K562 (cell line): ENCODE results near the gene FRAT2. TPM values are rescaled to one million over a fixed set of nuclear protein-coding genes. Genes with fewer than 3 reads are reported as not detected.

Source experiments
- BRD4 ChIP-seq: fragments of 200-600 bp; sonication (generic); IDR thresholded peaks from 2 replicates; pipeline ENCODE4 v1.6.1; 2017; ENCODE audit warnings: inconsistent platforms
- BRD9 ChIP-seq: fragments of 450-650 bp; IDR thresholded peaks from 2 replicates; pipeline ENCODE4 v1.6.1; 2018; ENCODE audit warnings: low read depth; ENCODE audit not compliant: partially characterized antibody
- CBX1 ChIP-seq: sonication (generic); IDR thresholded peaks from 2 replicates; pipeline ENCODE4 v1.6.1; 2016; ENCODE audit warnings: antibody characterized with exemption, low read depth, mild to moderate bottlenecking
- FOS ChIP-seq: IDR thresholded peaks from 3 replicates; pipeline ENCODE4 v1.6.1; 2011; ENCODE audit not compliant: insufficient read length; ENCODE audit errors: extremely low read depth
- KAT8 ChIP-seq: fragments of 450-650 bp; IDR thresholded peaks from 2 replicates; pipeline ENCODE4 v1.6.1; 2016; ENCODE audit warnings: low read depth, mild to moderate bottlenecking
- MIER1 ChIP-seq: fragments of 450-650 bp; IDR thresholded peaks from 2 replicates; pipeline ENCODE4 v1.6.1; 2016; ENCODE audit warnings: antibody characterized with exemption, mild to moderate bottlenecking, low read depth
- RBM14 ChIP-seq: fragments of 200-400 bp; formaldehyde crosslinking; IDR thresholded peaks from 2 replicates; pipeline ENCODE4 v1.6.1; 2018; ENCODE audit warnings: low read depth, mild to moderate bottlenecking, low read length, moderate library complexity, borderline replicate concordance; ENCODE audit not compliant: insufficient read depth
- SETDB1 ChIP-seq: IDR thresholded peaks from one replicate; pipeline ENCODE4 v1.6.1; 2012; ENCODE audit warnings: low read length, control low read depth, inconsistent platforms
- U2AF2 ChIP-seq: fragments of 200-400 bp; formaldehyde crosslinking; optimal IDR thresholded peaks from 2 replicates; pipeline ENCODE3; 2017; ENCODE audit warnings: low read depth, mild to moderate bottlenecking, low read length
- ZNF224 ChIP-seq: sonication (generic); formaldehyde crosslinking; IDR thresholded peaks from 2 replicates; pipeline ENCODE4 v1.8.0; 2022; ENCODE audit warnings: mild to moderate bottlenecking, missing genetic modification reagents
- ZNF232 ChIP-seq: sonication (generic); formaldehyde crosslinking; IDR thresholded peaks from 2 replicates; pipeline ENCODE4 v1.8.0; 2022; ENCODE audit warnings: mild to moderate bottlenecking, missing genetic modification reagents
- ZNF263 ChIP-seq: sonication (generic); formaldehyde crosslinking; IDR thresholded peaks from 2 replicates; pipeline ENCODE4 v1.8.0; 2022; ENCODE audit warnings: mild to moderate bottlenecking, missing genetic modification reagents, borderline replicate concordance
- polyA plus RNA-seq, 8 experiments: library from polyadenylated mRNA; depleted of rRNA in 4 of 8; stranded (reverse) in 5 of 8; unstranded in 3 of 8; fragments of >200 nt; fragmentation: Nextera tagmentation in 2 of 8; fragmentation: Illumina TruSeq in 1 of 8; extraction: Ambion mirVana in 2 of 8; extraction: Trizol in 1 of 8; gene quantifications; 2 replicates each; pipeline versions ENCODE4 v1.2.1 to v1.2.3, GENCODE V29; 2011 to 2014; ENCODE audit warnings: inconsistent platforms in 1 of 8, missing spikeins in 1 of 8
- total RNA-seq, 7 experiments: library from RNA; depleted of rRNA in 6 of 7; stranded (reverse); fragments of >200 nt in 6 of 7; fragmentation: Illumina TruSeq in 2 of 7; extraction: Trizol in 2 of 7; gene quantifications; 2 replicates each; pipeline versions ENCODE4 v1.2.1 to v1.2.3, GENCODE V29; 2011 to 2021; ENCODE audit warnings: low replicate concordance in 1 of 7
- TF ChIP-seq, protein P1 (sequence below): sonication (generic); formaldehyde crosslinking; IDR thresholded peaks from 2 replicates; pipeline ENCODE4 v1.8.0; 2022; ENCODE audit warnings: mild to moderate bottlenecking, missing genetic modification reagents
- TF ChIP-seq, protein P2 (sequence below), 2 experiments: fragments of 200-800 bp in 1 of 2; sonication (Bioruptor generic) in 1 of 2; sonication (generic) in 1 of 2; formaldehyde crosslinking in 1 of 2; IDR thresholded peaks in 1 of 2; conservative IDR thresholded peaks in 1 of 2; 2 replicates each; pipeline versions ENCODE4 v1.5.0 to v1.6.1; 2016 to 2020; ENCODE audit warnings: missing compliant biosample characterization in 1 of 2, missing genetic modification characterization in 1 of 2, missing genetic modification reagents in 1 of 2
- TF ChIP-seq, protein P3 (sequence below): fragments of 450-650 bp; IDR thresholded peaks from 2 replicates; pipeline ENCODE4 v1.6.1; 2016

FRAT2 gene
- total and polyA plus RNA-seq, 9 of the 15 experiments (the other 6 are each of a cell fraction or from before 2014, with no cell fraction given) = 4.3 to 31.7 (median 19.5) TPM

- no peak for TF ChIP-seq U2AF2
- no peak for TF ChIP-seq MIER1
- no peak for TF ChIP-seq SETDB1
- TF ChIP-seq CBX1 = no peak
- no peak for TF ChIP-seq ZNF232 (CRISPR knock-in tag)
- TF ChIP-seq, protein P1, sequence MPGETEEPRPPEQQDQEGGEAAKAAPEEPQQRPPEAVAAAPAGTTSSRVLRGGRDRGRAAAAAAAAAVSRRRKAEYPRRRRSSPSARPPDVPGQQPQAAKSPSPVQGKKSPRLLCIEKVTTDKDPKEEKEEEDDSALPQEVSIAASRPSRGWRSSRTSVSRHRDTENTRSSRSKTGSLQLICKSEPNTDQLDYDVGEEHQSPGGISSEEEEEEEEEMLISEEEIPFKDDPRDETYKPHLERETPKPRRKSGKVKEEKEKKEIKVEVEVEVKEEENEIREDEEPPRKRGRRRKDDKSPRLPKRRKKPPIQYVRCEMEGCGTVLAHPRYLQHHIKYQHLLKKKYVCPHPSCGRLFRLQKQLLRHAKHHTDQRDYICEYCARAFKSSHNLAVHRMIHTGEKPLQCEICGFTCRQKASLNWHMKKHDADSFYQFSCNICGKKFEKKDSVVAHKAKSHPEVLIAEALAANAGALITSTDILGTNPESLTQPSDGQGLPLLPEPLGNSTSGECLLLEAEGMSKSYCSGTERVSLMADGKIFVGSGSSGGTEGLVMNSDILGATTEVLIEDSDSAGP (CRISPR knock-in tag) = no peak
- TF ChIP-seq, protein P2, sequence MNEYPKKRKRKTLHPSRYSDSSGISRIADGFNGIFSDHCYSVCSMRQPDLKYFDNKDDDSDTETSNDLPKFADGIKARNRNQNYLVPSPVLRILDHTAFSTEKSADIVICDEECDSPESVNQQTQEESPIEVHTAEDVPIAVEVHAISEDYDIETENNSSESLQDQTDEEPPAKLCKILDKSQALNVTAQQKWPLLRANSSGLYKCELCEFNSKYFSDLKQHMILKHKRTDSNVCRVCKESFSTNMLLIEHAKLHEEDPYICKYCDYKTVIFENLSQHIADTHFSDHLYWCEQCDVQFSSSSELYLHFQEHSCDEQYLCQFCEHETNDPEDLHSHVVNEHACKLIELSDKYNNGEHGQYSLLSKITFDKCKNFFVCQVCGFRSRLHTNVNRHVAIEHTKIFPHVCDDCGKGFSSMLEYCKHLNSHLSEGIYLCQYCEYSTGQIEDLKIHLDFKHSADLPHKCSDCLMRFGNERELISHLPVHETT (CRISPR knock-in tag; conservative IDR thresholded peaks at IDR 0.05 in 1 of 2, IDR thresholded peaks at IDR 0.05 in 1 of 2) = no peak
- TF ChIP-seq FOS = no peak
- no peak for TF ChIP-seq RBM14
- no peak for TF ChIP-seq BRD4
- TF ChIP-seq, protein P3, sequence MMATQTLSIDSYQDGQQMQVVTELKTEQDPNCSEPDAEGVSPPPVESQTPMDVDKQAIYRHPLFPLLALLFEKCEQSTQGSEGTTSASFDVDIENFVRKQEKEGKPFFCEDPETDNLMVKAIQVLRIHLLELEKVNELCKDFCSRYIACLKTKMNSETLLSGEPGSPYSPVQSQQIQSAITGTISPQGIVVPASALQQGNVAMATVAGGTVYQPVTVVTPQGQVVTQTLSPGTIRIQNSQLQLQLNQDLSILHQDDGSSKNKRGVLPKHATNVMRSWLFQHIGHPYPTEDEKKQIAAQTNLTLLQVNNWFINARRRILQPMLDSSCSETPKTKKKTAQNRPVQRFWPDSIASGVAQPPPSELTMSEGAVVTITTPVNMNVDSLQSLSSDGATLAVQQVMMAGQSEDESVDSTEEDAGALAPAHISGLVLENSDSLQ = peak; percentile 26; the same call in 1 of the 2 replicates
- TF ChIP-seq BRD9 = no peak
- TF ChIP-seq ZNF263 (CRISPR knock-in tag) = no peak
- no peak for TF ChIP-seq KAT8
- no peak for TF ChIP-seq ZNF224 (CRISPR knock-in tag)
- TF ChIP-seq, all 486 proteins: peak for 65
These were observed 36.8 kb downstream of the FRAT2 start (continued) for GRCh38 chr10:97297556-97298222.
